GM19239 (cell line): ENCODE measurements around the gene ADCY3.

Experiments used
- DNase-seq: peaks from one replicate; pipeline ENCODE4 v3.0.0; 2011; ENCODE audit warnings: low spot score; ENCODE audit not compliant: insufficient read length
- FAIRE-seq: peaks from 2 replicates; lab custom pipeline; 2011; peaks lifted over from hg19 to GRCh38; lab: Jason Lieb, UNC

The ADCY3 gene

GRCh38 chr2:24855726-24856125 lies 64.3 kb downstream of the ADCY3 start:
- no peak for FAIRE-seq
- DNase-seq: no peak

GRCh38 chr2:24855022-24855622 lies 64.9 kb downstream of the ADCY3 start:
- FAIRE-seq (no peak), DNase-seq (no peak)

GRCh38 chr2:24853996-24854395 lies 66.0 kb downstream of the ADCY3 start:
- DNase-seq: no peak
- no peak for FAIRE-seq

- FAIRE-seq: no peak
These were observed 67.0 kb downstream of the ADCY3 start for GRCh38 chr2:24853046-24853445.

GRCh38 chr2:24852431-24853020 lies 67.5 kb downstream of the ADCY3 start:
- DNase-seq (no peak), FAIRE-seq (no peak)

More at GRCh38 chr2:24853046-24853445, 67.0 kb downstream of the ADCY3 start:
- no peak for DNase-seq

- no peak for FAIRE-seq
- DNase-seq: no peak
These were observed 68.0 kb downstream of the ADCY3 start for GRCh38 chr2:24852026-24852425.

- no peak for DNase-seq
- FAIRE-seq: no peak
These were observed 69.1 kb downstream of the ADCY3 start for GRCh38 chr2:24850944-24851343.

- FAIRE-seq (no peak), DNase-seq (no peak)
These were observed 74.3 kb downstream of the ADCY3 start for GRCh38 chr2:24845691-24846090.

- FAIRE-seq (no peak), DNase-seq (no peak)
These were observed 75.9 kb downstream of the ADCY3 start for GRCh38 chr2:24844023-24844685.

GRCh38 chr2:24843330-24843860 lies 76.6 kb downstream of the ADCY3 start:
- FAIRE-seq (no peak), DNase-seq (no peak)

GRCh38 chr2:24842081-24843050 lies 77.7 kb downstream of the ADCY3 start:
- FAIRE-seq: no peak

GRCh38 chr2:24840962-24841945 lies 78.8 kb downstream of the ADCY3 start:
- FAIRE-seq: no peak
- no peak for DNase-seq

More at GRCh38 chr2:24842081-24843050, 77.7 kb downstream of the ADCY3 start:
- DNase-seq: no peak

- FAIRE-seq: no peak
- no peak for DNase-seq
These were observed 79.7 kb downstream of the ADCY3 start for GRCh38 chr2:24840164-24840869.

GRCh38 chr2:24839729-24840128 lies 80.3 kb downstream of the ADCY3 start:
- FAIRE-seq: no peak

GRCh38 chr2:24838541-24838940 lies 81.5 kb downstream of the ADCY3 start:
- no peak for FAIRE-seq
- no peak for DNase-seq

More at GRCh38 chr2:24839729-24840128, 80.3 kb downstream of the ADCY3 start:
- DNase-seq: no peak

GRCh38 chr2:24837996-24838513 lies 82.0 kb downstream of the ADCY3 start:
- no peak for FAIRE-seq
- DNase-seq: no peak

- DNase-seq (no peak), FAIRE-seq (no peak)
These were observed 83.3 kb downstream of the ADCY3 start for GRCh38 chr2:24836706-24837105.

GRCh38 chr2:24836206-24836605 lies 83.8 kb downstream of the ADCY3 start:
- FAIRE-seq: no peak

More at GRCh38 chr2:24836206-24836605, 83.8 kb downstream of the ADCY3 start:
- DNase-seq: no peak
